ENCODE results near the gene VWA1.
"Not testable (repeated sequence)": the region's sequence is repeated elsewhere in the genome, so short reads cannot be mapped to it uniquely, and the experiment has no call there.

VWA1 gene

DNA sequence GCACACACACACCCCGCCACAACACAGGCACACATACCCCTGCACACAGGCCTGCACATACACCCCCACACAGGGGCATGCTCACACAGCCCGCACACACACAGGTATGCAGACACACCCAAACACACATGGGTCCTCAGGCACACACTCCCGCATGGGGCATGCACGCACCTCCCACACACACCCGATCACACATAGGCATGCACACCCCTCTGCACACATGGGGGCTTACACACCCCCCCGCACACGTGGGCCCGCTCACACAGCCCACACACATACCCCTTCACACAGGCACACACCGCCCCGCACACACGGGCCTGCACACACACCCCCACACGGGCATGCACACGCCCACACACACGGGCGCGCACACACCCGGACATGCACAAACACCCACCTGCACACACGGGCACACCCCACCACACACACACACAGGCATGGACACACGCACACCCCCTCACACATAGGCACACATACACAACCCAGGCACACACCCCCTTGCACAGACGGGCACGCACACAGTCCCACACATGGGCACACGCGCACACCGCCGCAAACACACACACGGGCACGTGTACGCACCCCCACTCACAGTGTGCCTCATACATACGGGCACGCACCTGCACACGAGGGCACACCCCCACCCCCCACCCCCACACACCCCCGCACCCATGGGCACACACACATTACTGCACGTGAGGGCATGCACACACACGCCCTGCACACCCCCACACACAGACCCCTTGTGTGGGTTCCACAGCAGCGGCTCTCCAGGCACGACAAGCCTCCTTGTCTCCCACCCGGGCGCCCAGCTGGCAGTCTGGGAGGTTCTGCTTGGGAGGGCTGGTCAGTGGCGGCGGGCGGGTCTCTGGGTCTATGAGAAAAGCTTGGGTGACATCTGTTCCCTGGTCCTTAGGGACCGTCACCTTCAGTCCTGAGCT is 44.3 kb downstream of the VWA1 start:
- FAIRE-seq: no peak

DNA sequence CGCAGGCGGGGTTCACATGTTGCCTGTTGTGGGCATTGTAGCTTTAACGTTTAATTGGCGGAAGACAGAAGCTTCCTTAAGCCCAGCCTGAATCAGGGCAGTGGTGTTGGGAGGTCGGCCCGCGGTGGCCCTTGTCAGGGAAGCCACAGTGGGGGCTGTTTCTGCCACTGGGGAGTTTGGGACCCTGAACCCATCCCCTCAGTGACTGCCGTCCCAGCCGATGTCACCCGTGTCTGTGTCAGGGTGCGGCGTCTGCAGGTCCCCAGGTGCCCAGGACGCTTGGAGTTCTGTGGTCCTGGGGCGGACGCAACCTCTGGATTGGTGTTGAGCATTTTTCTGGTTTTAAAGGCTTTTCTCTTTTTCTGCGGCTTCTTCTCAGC is 45.0 kb downstream of the VWA1 start:
- not testable (repeated sequence) for DNase-seq (ENCODE audit: insufficient read length, low spot score); FAIRE-seq

More for the DNA sequence above, 44.3 kb downstream of the VWA1 start:
- no peak for DNase-seq (ENCODE audit: insufficient read length, low spot score)

DNA sequence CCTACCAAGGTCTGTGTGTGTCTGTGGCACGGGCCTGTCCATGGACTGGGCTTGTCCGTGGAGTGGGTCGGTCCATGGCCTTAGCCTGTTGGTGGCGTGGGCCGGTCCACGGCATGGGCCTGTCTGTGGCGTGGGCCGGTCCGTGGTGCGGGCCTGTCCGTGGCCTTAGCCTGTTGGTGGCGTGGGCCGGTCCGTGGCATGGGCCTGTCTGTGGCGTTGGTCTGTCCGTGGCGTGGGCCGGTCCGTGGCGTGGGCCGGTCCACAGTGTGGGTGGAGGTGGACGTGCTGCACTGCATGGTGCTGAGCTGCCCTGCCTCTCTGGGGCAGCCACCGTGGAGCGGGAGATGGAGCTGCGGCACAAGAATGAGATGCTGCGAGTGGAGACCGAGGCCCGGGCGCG is 46.3 kb downstream of the VWA1 start:
- FAIRE-seq; DNase-seq (ENCODE audit: insufficient read length, low spot score): not testable (repeated sequence)

DNA sequence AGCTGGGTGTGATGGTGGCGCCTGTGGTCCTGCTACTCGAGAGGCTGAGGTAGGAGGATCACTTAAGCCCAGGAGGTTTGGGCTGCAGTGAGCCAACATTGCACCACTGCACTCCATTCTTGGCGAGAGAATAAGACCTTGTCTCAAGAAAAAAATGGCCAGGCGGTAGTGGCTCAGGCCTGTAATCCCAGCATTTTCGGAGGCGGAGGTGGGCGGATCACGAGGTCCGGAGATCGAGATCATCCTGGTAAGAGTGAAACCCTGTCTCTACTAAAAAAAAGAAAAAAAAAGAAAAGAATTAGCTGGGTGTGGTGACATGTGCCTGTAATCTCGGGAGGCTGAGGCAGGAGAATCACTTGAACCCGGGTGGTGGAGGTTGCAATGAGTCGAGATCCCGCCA is 47.4 kb downstream of the VWA1 start:
- no peak for DNase-seq (ENCODE audit: insufficient read length, low spot score)

DNA sequence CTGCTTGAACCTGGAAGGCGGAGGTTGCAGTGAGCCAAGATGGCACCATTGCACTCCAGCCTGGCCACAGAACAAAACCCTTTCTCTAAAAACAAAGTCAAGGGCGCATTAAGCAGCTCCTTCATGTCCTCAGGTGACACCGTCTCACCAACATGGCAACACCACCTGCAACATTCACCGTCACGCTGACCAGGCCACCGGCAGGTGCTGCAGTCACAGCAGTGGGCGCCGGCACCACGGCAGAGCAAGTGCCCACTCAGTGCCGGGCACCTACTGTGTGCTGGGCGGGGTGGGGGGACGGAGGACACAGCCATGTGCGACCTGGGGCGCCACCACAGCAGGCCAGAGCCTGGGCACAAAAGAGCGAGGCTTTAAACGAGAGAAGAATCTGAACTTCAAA is 48.2 kb downstream of the VWA1 start:
- FAIRE-seq (no peak), DNase-seq (ENCODE audit: insufficient read length, low spot score) (no peak)

More for the DNA sequence above, 47.4 kb downstream of the VWA1 start:
- FAIRE-seq: no peak

DNA sequence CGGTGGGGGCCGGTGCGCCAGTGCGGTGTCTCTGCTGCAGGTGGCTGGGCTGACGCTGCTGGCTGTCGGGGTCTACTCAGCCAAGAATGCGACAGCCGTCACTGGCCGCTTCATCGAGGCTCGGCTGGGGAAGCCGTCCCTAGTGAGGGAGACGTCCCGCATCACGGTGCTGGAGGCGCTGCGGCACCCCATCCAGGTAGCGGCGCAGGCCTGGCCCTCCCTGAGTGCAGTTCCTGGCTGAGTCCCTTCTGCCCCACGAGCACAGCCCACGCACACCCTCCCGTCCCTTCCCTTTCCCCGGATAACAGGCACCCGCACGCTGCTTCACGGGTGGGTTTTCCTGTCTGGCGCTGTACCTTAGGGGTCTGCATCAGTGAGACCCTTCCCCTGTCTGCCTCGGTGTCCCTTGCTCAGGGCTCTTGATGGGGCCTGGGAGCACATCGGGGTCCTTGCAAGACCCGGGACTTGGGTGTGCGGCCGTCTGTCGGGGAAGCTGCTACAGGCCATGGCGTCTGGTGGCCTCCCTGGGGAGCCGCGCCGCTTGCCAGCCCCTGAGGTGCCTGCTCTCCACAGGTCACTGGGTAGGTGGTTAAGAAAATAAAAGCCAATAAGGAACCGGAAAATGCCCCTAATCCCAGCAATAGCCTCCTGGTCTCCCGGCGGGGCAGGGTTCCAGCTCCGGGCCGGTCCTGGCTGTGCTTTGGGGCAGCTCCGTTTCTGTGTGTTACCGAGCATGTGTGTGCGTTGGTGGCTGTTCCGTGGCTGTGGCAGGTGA is 49.7 kb downstream of the VWA1 start:
- DNase-seq (ENCODE audit: insufficient read length, low spot score); FAIRE-seq: not testable (repeated sequence)

DNA sequence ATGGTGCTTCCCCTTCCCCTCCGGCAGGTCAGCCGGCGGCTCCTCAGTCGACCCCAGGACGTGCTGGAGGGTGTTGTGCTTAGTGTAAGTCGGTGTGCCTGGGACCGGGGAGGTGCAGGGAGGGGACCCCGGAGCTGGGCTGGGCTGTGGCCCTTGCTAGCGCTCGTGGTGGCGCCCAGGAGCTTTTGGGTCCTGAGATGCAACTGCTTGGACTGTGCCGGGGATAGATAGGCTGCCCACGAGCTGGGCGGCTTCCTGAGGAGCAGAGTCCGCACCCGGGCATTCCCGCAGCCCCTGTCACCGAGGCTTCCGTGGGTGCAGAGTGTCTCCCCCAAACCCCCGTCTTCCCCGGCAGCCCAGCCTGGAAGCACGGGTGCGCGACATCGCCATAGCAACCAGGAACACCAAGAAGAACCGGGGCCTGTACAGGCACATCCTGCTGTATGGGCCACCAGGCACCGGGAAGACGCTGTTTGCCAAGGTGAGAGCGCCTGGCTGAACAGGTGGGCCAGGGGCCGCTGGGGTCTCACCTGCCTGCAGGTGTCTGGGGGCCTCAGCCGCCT is 50.3 kb downstream of the VWA1 start:
- FAIRE-seq; DNase-seq (ENCODE audit: insufficient read length, low spot score): not testable (repeated sequence)

DNA sequence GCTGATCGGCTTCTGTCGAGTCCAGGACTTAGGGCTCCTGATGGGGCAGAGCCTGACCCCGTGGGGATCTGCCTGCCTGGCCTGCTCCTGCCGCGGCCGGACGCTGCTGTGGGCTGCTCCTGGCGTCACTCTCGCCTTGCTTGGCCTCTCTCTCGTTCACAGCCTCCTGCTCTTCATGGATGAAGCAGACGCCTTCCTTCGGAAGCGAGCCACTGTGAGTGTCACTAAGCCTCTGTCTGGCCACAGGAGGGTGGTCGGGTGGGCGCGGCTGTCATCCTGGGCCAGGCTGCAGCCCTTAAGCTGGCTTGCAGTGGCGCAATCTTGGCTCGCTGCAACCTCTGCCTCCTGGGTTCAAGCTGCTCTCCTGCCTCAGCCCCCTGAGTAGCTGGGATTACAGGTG is 52.2 kb downstream of the VWA1 start:
- DNase-seq (ENCODE audit: insufficient read length, low spot score) (no peak), FAIRE-seq (no peak)

DNA sequence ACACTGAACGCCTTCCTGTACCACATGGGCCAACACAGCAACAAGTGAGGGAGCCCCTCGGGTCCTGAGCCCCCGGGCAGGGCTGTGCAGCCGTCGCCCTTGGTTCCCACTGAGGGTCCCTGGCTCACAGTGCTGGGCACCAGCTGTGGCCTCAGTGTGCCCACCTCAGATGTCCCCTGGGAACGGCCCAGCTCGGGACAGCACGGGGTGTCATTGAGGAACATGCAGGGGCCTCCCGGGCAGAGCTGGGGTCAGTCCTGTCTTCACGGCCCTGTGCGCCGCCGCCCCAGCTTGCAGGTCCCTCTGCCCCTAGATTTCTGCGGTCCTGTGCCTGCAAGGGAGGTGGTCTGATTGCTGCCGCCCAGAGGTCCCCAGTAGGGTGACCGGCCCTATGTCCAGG is 53.7 kb downstream of the VWA1 start:
- DNase-seq (ENCODE audit: insufficient read length, low spot score) (no peak), FAIRE-seq (no peak)

DNA sequence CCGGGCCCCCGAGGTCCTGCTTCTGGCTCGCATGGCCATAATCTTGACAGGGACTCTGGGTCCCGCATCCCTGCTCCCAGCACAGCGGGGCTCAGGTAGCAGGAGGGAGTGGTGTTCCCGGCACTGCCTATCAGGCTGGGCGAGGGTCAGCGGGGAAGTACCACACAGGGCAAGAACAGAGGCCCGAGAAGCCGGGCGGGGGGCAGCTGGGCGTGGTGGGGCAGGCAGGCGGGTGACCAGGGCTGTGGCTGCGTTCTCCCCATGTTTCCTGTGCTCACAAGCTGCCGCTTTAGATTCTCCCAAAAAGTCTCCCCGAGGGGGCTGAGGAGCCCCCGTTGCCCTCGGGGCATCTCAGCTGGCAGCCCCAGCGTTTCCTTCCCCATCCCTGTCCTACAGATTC is 54.4 kb downstream of the VWA1 start:
- DNase-seq (ENCODE audit: insufficient read length, low spot score) (no peak), FAIRE-seq (no peak)

DNA sequence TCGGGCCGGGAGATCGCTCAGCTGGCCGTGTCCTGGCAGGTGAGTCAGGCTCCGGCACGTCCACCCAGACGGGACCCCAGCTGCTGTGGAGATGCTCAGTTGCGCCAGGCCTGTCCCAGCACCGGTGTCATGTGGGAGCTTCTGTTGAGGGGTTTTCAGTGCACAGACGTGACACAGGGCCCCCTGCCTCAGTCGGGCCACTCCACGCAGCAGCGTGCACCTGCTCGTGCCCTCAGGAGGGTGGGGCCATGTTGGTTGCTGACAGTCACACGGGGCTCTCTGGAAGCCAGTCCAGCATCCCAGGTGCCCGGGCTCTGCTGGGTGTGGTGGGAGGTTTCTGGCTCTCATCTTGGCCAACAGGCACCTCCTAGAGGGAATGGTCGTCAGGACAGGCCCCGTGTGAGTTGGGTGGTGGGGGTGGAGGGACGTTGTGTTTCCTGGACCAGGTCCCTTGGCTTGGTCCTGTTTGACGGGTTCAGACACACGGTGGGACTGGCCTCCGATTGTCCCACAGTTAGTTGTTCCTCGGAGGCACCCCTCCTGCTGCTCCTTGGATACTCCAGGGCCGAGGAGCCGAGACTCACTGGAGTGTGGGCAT is 55.2 kb downstream of the VWA1 start:
- DNase-seq (ENCODE audit: insufficient read length, low spot score) (no peak), FAIRE-seq (no peak)

DNA sequence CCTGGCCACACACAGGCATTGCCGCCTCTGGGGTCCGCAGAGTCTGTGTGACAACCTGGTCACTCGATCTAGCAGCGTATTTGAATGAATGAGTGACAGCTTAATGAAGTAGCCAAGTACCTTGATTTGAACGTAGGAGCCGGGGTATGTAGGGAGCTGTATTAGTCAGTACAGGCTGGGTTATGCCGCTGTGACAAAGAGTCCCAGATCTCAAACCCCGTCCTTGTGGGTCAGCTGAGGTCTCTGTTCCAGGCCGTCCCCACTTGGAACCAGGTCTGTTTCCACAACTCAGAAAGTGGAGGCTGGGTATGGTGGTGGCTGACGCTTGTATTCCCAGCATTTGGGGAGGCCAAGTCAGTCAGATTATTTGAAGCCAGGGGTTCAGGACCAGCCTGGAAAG is 56.1 kb downstream of the VWA1 start:
- FAIRE-seq: no peak
- DNase-seq (ENCODE audit: insufficient read length, low spot score): no peak
